GM12801 (cell line): Measurements from ENCODE around the gene ANKRD52.

ENCODE experiments used
- CTCF ChIP-seq: IDR thresholded peaks from one replicate; pipeline ENCODE4 v1.5.1; 2011; ENCODE audit warnings: control low read depth; ENCODE audit not compliant: insufficient read length; ENCODE audit errors: extremely low read depth

Gene ANKRD52

GRCh38 chr12:56231184-56231582 lies 27.0 kb downstream of the ANKRD52 start:
- no peak for TF ChIP-seq CTCF

GRCh38 chr12:56230432-56231183 lies 27.6 kb downstream of the ANKRD52 start:
- TF ChIP-seq CTCF, result no peak

- no peak for TF ChIP-seq CTCF
Measured at GRCh38 chr12:56229916-56230431, 28.2 kb downstream of the ANKRD52 start, which contains the start of gene SLC39A5. Gene SLC39A5, plus strand, starts transcription at chr12:56230051. Its CDS starts 1,224 bp downstream, at chr12:56231275.

GRCh38 chr12:56229082-56229481 lies 29.1 kb downstream of the ANKRD52 start:
- no peak for TF ChIP-seq CTCF

- TF ChIP-seq CTCF, result no peak
Measured at GRCh38 chr12:56224954-56225353, 33.2 kb downstream of the ANKRD52 start.

- TF ChIP-seq CTCF, result no peak
Measured at GRCh38 chr12:56224102-56224701, 34.0 kb downstream of the ANKRD52 start, which contains the start of gene NABP2. Gene NABP2, plus strand, starts transcription at chr12:56224342. Its CDS starts 515 bp downstream, at chr12:56224857.

GRCh38 chr12:56223571-56224101 lies 34.5 kb downstream of the ANKRD52 start:
- TF ChIP-seq CTCF, result no peak
